Ascending aorta (tissue), 2 donors: Measurements from ENCODE around the gene PIM3. TPM values are rescaled to one million over a fixed set of nuclear protein-coding genes. Genes with fewer than 3 reads are reported as not detected.

ENCODE experiments used
- DNase-seq, 2 donors: peaks; one replicate each; pipeline ENCODE4 v3.0.0-alpha.2; 2019; ENCODE audit warnings: low spot score in 2 of 2
- H3K27ac ChIP-seq, 2 donors: fragments of 200-600 bp; sonication (generic); one replicate each; pipeline ENCODE4 v1.5.1; 2016 to 2017; ENCODE audit warnings: mild to moderate bottlenecking in 1 of 2
- H3K27me3 ChIP-seq: fragments of 200-600 bp; sonication (generic); one replicate; pipeline ENCODE4 v1.5.1; 2017
- H3K36me3 ChIP-seq, 2 donors: fragments of 200-600 bp; sonication (generic); one replicate each; pipeline ENCODE4 v1.5.1; 2016
- H3K4me1 ChIP-seq, 2 donors: fragments of 200-600 bp; sonication (generic); one replicate each; pipeline ENCODE4 v1.5.1; 2016 to 2017; ENCODE audit warnings: mild to moderate bottlenecking in 1 of 2
- H3K4me3 ChIP-seq, 2 donors: fragments of 200-600 bp; sonication (generic); one replicate each; pipeline ENCODE4 v1.5.1; 2016 to 2017; ENCODE audit warnings: mild to moderate bottlenecking in 1 of 2
- H3K9me3 ChIP-seq, 2 donors: fragments of 200-600 bp; sonication (generic); one replicate each; pipeline ENCODE4 v1.5.1; 2016
- intact Hi-C: fragments of 100-400 bp; cut with DNase I; formaldehyde crosslinking; loops from one replicate; pipeline ENCODE4 v1.15.1; 2023
- total RNA-seq: library from RNA; depleted of rRNA; stranded (reverse); fragments of >200 nt; gene quantifications from one replicate; pipeline ENCODE4 v1.1.0, GENCODE V29; 2016
- TF ChIP-seq, protein P1 (sequence below), 3 experiments: fragments of 200-600 bp in 2 of 3; fragments of 450-650 bp in 1 of 3; sonication (generic) in 2 of 3; IDR thresholded peaks; one replicate each; pipeline ENCODE4 v1.5.1; 2016 to 2019; ENCODE audit warnings: antibody characterized with exemption in 3 of 3, mild to moderate bottlenecking in 1 of 3, moderate library complexity in 1 of 3

Gene PIM3
- total RNA-seq, 1 donor from 2014 or later = 269 TPM

DNA sequence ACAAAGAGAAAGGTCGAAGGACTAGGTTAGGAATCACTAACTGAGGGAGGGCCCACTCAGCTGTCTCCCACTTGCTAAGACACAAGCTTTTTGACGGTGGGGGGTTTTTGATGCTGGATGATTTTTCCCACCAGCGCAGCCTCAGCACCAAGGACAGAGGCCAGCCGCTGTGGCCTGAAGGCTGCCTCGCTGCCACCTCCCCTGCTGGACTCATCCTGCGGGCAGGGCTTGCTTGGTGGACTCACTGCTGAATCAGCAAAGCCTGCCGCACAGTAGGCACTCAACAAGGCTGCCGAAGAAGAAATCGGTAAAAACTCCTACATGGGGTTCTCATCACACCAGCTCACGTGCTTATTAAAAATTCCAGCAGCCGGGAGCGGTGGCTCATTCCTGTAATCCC, 45.0 kb upstream of the PIM3 start:
- intact Hi-C loops = loop anchor here (5.0 kb wide), 1 partner anchor 272 kb away; the partner anchor contains the start of gene TRABD
- H3K27ac ChIP-seq = no peak overlapping the region

DNA sequence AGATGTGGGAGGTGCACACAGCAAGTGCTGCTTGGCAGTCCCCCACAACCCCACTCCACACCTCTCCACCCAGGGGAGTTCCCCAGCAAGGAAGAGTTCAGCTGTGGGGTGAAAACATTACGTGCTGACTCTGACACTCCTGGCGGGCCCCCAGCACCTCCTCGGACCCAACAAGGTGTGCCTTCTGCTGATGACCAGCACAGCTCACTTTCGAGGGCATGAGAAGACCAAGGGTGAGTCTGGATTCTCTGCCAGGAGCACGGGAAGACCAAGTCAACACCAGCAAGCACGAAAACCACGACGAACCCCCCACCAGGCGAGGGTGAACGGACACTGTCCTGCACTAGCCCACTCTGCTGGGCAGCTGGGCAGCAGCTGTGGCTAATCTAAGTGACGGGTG, 43.7 kb upstream of the PIM3 start:
- TF ChIP-seq, protein P1, sequence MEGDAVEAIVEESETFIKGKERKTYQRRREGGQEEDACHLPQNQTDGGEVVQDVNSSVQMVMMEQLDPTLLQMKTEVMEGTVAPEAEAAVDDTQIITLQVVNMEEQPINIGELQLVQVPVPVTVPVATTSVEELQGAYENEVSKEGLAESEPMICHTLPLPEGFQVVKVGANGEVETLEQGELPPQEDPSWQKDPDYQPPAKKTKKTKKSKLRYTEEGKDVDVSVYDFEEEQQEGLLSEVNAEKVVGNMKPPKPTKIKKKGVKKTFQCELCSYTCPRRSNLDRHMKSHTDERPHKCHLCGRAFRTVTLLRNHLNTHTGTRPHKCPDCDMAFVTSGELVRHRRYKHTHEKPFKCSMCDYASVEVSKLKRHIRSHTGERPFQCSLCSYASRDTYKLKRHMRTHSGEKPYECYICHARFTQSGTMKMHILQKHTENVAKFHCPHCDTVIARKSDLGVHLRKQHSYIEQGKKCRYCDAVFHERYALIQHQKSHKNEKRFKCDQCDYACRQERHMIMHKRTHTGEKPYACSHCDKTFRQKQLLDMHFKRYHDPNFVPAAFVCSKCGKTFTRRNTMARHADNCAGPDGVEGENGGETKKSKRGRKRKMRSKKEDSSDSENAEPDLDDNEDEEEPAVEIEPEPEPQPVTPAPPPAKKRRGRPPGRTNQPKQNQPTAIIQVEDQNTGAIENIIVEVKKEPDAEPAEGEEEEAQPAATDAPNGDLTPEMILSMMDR (IDR thresholded peaks at IDR 0.05) = no peak
- intact Hi-C loops = loop anchor here (5.0 kb wide), 1 partner anchor 270 kb away; the partner anchor contains the start of gene TRABD
- H3K4me3 ChIP-seq = peak overlapping the region in 1 of 2 donors; percentile 90

More for the DNA sequence above, 45.0 kb upstream of the PIM3 start:
- DNase-seq = no peak
- H3K27me3 ChIP-seq = no peaks in the 10 kb centered on the region
- TF ChIP-seq, protein P1 (IDR thresholded peaks at IDR 0.05) = no peak
- peaks cover 23 to 27% of the 10 kb centered on the region in 2 donors for H3K36me3 ChIP-seq
- peaks cover 0 to 12% of the 10 kb centered on the region in 2 donors for H3K4me1 ChIP-seq
- no peak overlapping the region for H3K4me3 ChIP-seq
- H3K9me3 ChIP-seq = no peaks in the 10 kb centered on the region

DNA sequence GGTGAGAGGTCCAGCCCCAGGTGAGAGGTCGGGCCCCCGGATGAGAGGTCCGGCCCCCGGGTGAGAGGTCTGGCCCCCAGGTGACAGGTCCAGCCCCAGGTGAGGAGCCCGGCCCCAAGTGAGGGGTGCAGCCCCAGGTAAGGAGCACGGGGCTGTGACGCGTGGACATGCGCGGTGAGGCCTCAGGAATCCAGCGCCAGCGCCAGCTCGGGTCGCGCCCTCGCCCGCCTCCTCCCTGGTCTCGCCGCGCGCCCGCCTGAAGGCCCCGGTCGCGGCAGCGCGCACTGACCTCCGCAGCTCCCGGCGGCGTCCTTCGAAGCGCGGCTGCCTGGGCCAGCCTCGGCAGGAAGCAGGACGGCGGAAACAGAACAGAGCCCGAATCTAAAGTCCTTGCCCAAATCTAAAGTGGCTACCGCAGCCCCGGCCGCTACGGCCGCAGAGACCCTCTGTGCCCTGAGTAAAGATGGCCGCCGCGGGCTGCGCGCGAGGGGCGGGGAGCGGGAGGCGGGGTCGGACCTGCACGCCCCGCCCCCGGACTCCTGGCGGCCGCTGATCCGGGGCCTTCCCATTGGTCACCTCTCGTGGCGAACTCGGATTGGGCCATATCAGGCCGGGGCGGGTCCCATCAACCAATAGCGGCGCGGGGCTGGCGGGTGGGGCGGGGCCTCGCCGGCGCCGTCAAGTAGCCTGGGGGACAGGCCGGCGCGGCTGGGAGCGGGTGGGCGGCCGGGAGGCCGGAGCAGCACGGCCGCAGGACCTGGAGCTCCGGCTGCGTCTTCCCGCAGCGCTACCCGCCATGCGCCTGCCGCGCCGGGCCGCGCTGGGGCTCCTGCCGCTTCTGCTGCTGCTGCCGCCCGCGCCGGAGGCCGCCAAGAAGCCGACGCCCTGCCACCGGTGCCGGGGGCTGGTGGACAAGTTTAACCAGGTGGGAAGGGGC, 42.3 kb upstream of the PIM3 start, which contains the start of the genes ALG12 and CRELD2:
Gene ALG12, minus strand, starts transcription at position 465 of the 937 bp plus-strand sequence. CDS start 4,673 bp downstream, outside the sequence.
Gene CRELD2, plus strand, starts transcription at position 661 of the 937 bp plus-strand sequence. Its CDS starts 136 bp downstream, at position 797.
- TF ChIP-seq, protein P1 (IDR thresholded peaks at IDR 0.05) = no peak
- Histone ChIP-seq H3K36me3 (peaks cover 4 to 27% of the 10 kb centered on the region in 2 donors), H3K27ac (peak within 1 kb of the TSS; percentile 95), H3K9me3 (no peaks in the 10 kb centered on the region), H3K4me1 (peaks cover 0 to 12% of the 10 kb centered on the region in 2 donors), H3K4me3 (peak within 1 kb of the TSS; percentile 76 to 90), H3K27me3 (no peaks in the 10 kb centered on the region)
- peak; percentile 94 to 99 for DNase-seq
- intact Hi-C loops = loop anchor here (1.0 to 5.0 kb wide), 5 partner anchors 13 to 283 kb away; partner anchors contain the start of genes PIM3, SELENOO, TRABD and ZBED4

More for the DNA sequence above, 43.7 kb upstream of the PIM3 start:
- Histone ChIP-seq H3K27ac (no peak overlapping the region), H3K36me3 (peaks cover 17 to 35% of the 10 kb centered on the region in 2 donors), H3K27me3 (no peaks in the 10 kb centered on the region), H3K9me3 (no peaks in the 10 kb centered on the region), H3K4me1 (peaks cover 0 to 12% of the 10 kb centered on the region in 2 donors)
- peak in 1 of 2 donors; percentile 63 for DNase-seq

DNA sequence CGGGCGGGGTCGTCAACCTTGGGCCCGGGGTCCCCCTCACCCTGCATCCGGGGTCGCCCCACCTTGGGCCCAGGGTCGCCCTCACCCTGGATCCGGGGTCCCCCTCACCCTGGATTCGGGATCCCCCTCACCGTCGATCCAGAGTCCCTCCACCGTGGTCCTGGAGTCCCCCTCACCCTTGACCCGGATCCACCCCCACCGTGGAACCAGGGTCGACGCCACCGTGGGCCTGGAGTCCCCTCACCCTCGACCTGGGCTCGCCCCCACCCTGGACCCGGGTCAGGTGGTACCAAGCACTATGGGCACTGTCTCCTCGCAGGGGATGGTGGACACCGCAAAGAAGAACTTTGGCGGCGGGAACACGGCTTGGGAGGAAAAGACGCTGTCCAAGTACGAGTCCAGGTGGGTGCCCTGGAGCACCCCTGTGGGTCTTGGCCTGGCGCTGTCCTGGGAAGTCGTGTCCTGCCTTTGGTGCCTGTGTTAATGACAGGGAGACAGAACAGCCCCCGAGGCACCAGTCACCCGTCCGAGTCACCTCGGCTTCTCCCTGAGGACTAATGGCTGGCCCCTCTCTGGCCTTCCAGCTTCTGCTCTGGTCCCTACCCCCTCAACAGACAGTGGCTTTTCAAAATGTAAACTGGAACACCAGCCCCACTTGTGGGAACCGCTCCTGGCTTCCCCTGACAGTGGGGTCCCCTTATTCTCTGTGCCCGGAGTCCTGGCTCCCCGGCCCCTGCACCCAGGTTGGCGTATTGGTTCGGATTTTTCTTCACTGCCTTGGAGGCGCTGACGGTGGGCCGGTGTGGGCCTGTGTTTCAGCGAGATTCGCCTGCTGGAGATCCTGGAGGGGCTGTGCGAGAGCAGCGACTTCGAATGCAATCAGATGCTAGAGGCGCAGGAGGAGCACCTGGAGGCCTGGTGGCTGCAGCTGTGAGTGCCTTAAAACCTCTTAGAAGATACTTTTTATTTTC, 41.4 kb upstream of the PIM3 start:
- peak overlapping the region; percentile 76 to 90 for H3K4me3 ChIP-seq
- H3K27ac ChIP-seq = peak overlapping the region; percentile 30 to 48
- DNase-seq = peak in 1 of 2 donors; percentile 64
- no peaks in the 10 kb centered on the region for H3K9me3 ChIP-seq
- TF ChIP-seq, protein P1 (IDR thresholded peaks at IDR 0.05) = no peak
- H3K4me1 ChIP-seq = peaks cover 0 to 12% of the 10 kb centered on the region in 2 donors
- H3K27me3 ChIP-seq = no peaks in the 10 kb centered on the region
- peaks cover 5 to 27% of the 10 kb centered on the region in 2 donors for H3K36me3 ChIP-seq
- intact Hi-C loops = loop anchor here (1.0 to 5.0 kb wide), 5 partner anchors 12 to 282 kb away; partner anchors contain the start of genes PIM3, SELENOO, TRABD and ZBED4

DNA sequence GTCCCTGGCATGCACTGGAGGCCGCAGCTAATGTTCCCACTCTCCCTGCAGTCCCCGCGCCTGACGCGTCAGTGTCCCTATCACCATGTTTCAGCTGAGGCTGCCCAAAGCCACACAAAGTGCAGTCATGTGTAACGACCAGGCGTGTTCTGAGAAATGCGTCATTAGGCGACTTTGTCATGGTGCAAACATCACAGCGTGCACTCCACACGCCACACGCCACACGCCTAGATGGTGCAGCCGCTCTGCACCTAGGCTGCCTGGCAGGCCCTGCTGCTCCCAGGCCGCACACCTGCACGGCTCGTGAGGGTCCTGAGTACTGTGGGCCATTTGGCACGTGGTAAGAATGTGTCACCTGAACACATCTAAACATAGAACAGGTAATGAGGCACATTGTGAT, 39.7 kb upstream of the PIM3 start:
- Histone ChIP-seq H3K4me3 (no peak overlapping the region), H3K27ac (no peak overlapping the region), H3K9me3 (no peaks in the 10 kb centered on the region), H3K27me3 (no peaks in the 10 kb centered on the region), H3K4me1 (peaks cover 0 to 12% of the 10 kb centered on the region in 2 donors), H3K36me3 (peaks cover 6 to 37% of the 10 kb centered on the region in 2 donors)
- intact Hi-C loops = no loop called here
- TF ChIP-seq, protein P1 (IDR thresholded peaks at IDR 0.05) = no peak
- no peak for DNase-seq
